OCI-LY3 (cell line): ENCODE measurements around the gene ATF4.
A peak's percentile ranks its signal among the peaks of the same experiment; 100 is the strongest.

Experiments used
- H2AFZ ChIP-seq: fragments of 200-600, 300-600 bp; shearing (Covaris generic); 2 replicates; pipeline ENCODE4 v1.6.0; 2014; ENCODE audit warnings: antibody characterized with exemption, low read depth, low read length
- H3K27ac ChIP-seq: fragments of 200-600, 300-600 bp; sonication (generic); 2 replicates; pipeline ENCODE4 v1.5.1; 2014; ENCODE audit warnings: mild to moderate bottlenecking, low read length, moderate library complexity, mixed read lengths
- H3K27me3 ChIP-seq: fragments of 200-600, 300-600 bp; sonication (generic); 2 replicates; pipeline ENCODE4 v1.6.1; 2014; ENCODE audit warnings: low read depth, low read length, mixed read lengths
- H3K36me3 ChIP-seq: fragments of 200-600, 300-600 bp; sonication (generic); replicated peaks from 2 replicates; pipeline ENCODE3; 2014; ENCODE audit warnings: low read depth, low read length, mixed read lengths
- H3K4me1 ChIP-seq: fragments of 300-600, 200-600 bp; sonication (generic); 2 replicates; pipeline ENCODE4 v1.6.1; 2014; ENCODE audit warnings: low read length, mixed read lengths
- H3K4me2 ChIP-seq: fragments of 200-600, 300-600 bp; sonication (generic); 2 replicates; pipeline ENCODE4 v1.6.1; 2014; ENCODE audit warnings: low read length, mixed read lengths
- H3K4me3 ChIP-seq: fragments of 300-600, 200-600 bp; sonication (generic); 2 replicates; pipeline ENCODE4 v1.5.1; 2014; ENCODE audit warnings: antibody characterized with exemption, mild to moderate bottlenecking, low read length, moderate library complexity
- H3K79me2 ChIP-seq: fragments of 300-600, 200-600 bp; shearing (Covaris generic); 2 replicates; pipeline ENCODE4 v1.6.1; 2014; ENCODE audit warnings: mild to moderate bottlenecking, low read length, mixed read lengths
- H3K9ac ChIP-seq: fragments of 300-600, 200-600 bp; shearing (Covaris generic); 2 replicates; pipeline ENCODE4 v1.6.0; 2014; ENCODE audit warnings: mild to moderate bottlenecking, low read length, moderate library complexity
- H3K9me3 ChIP-seq: fragments of 200-600, 300-600 bp; shearing (Covaris generic); 2 replicates; pipeline ENCODE4 v1.6.1; 2014; ENCODE audit warnings: low read length, mixed read lengths; ENCODE audit not compliant: insufficient read depth
- H4K20me1 ChIP-seq: fragments of 200-600, 300-600 bp; sonication (generic); 2 replicates; pipeline ENCODE4 v1.6.1; 2016; ENCODE audit warnings: low read length, mixed read lengths; ENCODE audit not compliant: insufficient read depth
- EZH2phosphoT487 ChIP-seq: fragments of 200-600 bp; shearing (Covaris generic); IDR thresholded peaks from 2 replicates; pipeline ENCODE4 v1.6.1; 2018; ENCODE audit warnings: antibody characterized with exemption, mixed run types, low read depth
- TF ChIP-seq, protein P1 (sequence below): fragments of 200-600, 300-600 bp; sonication (generic); IDR thresholded peaks from 2 replicates; pipeline ENCODE4 v1.5.1; 2014; ENCODE audit warnings: antibody characterized with exemption, low read length, low read depth

ATF4 gene

DNA sequence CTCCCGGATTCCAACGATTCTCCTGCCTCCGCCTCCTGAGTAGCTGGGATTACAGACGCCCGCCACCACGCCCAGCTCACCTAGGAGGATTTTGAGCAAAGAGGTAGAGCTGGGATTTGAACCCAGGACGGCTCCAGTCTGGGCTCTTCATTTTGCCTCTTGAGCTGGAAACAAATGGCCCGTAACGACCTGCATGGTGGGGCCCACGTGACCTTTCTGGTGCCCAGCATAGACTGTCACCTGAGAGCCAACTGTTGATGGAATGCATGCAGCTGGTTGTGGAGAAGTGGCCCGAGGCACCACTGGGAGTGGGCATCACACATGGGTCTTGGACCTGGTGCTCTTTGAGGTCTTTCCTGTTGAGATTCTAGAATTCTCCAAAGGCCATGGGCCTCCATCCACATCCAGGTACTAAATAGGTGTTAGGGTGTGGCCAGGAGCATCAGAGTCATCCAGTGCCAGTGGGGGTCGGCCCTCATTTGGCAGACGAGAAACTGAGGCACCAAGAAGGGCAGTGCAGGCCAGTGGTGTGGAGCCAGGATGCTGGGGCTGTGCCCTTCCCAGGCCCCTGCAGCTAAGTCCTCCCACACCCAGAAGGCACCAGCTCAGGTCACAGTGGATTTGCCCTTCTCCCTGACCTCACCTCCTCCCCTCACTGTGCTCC is 3.9 kb downstream of the ATF4 start:
- H3K4me1 ChIP-seq, result peaks cover 68% of the 10 kb centered on the region
- H3K4me3 ChIP-seq, result no peak overlapping the region
- TF ChIP-seq, protein P1, sequence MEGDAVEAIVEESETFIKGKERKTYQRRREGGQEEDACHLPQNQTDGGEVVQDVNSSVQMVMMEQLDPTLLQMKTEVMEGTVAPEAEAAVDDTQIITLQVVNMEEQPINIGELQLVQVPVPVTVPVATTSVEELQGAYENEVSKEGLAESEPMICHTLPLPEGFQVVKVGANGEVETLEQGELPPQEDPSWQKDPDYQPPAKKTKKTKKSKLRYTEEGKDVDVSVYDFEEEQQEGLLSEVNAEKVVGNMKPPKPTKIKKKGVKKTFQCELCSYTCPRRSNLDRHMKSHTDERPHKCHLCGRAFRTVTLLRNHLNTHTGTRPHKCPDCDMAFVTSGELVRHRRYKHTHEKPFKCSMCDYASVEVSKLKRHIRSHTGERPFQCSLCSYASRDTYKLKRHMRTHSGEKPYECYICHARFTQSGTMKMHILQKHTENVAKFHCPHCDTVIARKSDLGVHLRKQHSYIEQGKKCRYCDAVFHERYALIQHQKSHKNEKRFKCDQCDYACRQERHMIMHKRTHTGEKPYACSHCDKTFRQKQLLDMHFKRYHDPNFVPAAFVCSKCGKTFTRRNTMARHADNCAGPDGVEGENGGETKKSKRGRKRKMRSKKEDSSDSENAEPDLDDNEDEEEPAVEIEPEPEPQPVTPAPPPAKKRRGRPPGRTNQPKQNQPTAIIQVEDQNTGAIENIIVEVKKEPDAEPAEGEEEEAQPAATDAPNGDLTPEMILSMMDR, result no peak
- no peak for TF ChIP-seq EZH2phosphoT487
- H3K27me3 ChIP-seq, result no peaks in the 10 kb centered on the region
- H3K4me2 ChIP-seq, result no peak overlapping the region
- peaks cover 59% of the 10 kb centered on the region for H3K36me3 ChIP-seq
- peak overlapping the region; percentile 29 for H3K27ac ChIP-seq
- H3K79me2 ChIP-seq, result peaks cover 86% of the 10 kb centered on the region
- H3K9ac ChIP-seq, result no peak overlapping the region
- peaks cover 42% of the 10 kb centered on the region for H4K20me1 ChIP-seq
- H3K9me3 ChIP-seq, result no peaks in the 10 kb centered on the region
- H2AFZ ChIP-seq, result no peak overlapping the region

DNA sequence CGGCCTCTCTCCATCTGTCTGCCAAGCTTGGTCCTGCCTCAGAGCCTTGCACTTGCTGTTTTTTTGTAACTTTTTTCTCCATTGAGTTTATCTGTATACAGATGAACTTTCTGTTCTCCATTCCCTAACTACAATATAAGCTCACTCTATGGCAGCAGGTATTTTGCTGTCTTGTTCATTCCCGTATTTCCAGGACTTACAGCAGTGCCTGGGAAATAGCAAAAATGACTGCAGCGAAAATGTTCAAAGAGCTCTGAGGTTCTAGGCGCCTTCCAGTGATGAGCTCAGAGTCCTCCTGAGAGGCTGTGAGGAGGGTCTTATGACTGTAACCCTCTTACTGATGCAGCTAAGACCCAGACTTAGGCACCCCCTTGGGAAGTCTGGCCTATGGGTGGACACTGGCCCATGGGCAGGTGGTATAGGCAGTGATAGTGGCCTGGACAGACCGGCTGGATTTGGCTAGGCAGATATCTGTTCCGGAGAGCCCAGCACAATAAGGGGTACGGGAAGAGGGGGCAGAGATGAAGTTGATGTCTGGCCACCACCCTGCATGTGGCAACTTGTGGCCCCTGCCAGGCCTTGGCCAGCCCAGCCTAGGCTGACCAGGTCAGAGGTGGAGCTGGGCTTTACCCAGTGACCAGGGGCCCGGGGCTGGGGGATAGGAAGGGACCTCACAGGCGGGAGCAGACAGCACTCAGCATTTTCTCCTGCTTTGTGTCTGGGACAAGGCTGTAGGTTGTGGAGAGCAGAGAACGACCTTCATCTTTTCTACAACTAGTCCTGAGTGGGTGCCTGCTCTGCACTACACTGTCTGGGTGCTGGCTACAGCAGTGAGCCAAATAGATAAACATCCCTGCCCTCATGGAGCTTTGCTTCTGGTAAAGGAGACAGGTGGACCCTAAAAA is 4.6 kb downstream of the ATF4 start:
- Histone ChIP-seq H3K9me3 (no peaks in the 10 kb centered on the region), H4K20me1 (peaks cover 42% of the 10 kb centered on the region), H3K27ac (peak overlapping the region; percentile 29), H3K4me3 (no peak overlapping the region), H2AFZ (no peak overlapping the region), H3K27me3 (no peaks in the 10 kb centered on the region), H3K4me2 (no peak overlapping the region), H3K4me1 (peaks cover 75% of the 10 kb centered on the region), H3K79me2 (peaks cover 88% of the 10 kb centered on the region), H3K9ac (no peak overlapping the region), H3K36me3 (peaks cover 66% of the 10 kb centered on the region)
- no peak for TF ChIP-seq EZH2phosphoT487
- TF ChIP-seq, protein P1, result no peak

DNA sequence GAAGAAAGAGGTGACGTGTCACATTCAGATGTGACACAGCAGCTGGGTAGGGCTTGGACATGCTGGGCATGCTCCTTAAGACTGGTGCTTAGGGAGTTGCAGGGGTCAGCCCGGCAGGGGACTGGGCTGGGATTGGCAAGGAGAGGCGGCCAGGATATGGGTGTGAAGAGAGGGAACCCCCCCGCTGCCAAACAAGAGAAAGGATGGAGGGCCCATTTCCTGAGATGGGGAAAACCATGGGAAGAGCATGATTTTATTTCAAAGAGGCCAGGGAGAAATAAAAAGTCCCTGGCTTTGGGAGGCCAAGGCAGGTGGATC is 5.3 kb downstream of the ATF4 start:
- Histone ChIP-seq H3K4me3 (no peak overlapping the region), H3K4me2 (no peak overlapping the region), H3K9me3 (no peaks in the 10 kb centered on the region), H4K20me1 (peaks cover 42% of the 10 kb centered on the region), H3K4me1 (peaks cover 81% of the 10 kb centered on the region), H2AFZ (no peak overlapping the region), H3K27ac (peak overlapping the region; percentile 24; the same call in 1 of the 2 replicates), H3K79me2 (peaks cover 88% of the 10 kb centered on the region), H3K9ac (no peak overlapping the region), H3K36me3 (peaks cover 70% of the 10 kb centered on the region), H3K27me3 (no peaks in the 10 kb centered on the region)
- TF ChIP-seq, protein P1, result no peak
- TF ChIP-seq EZH2phosphoT487, result no peak

DNA sequence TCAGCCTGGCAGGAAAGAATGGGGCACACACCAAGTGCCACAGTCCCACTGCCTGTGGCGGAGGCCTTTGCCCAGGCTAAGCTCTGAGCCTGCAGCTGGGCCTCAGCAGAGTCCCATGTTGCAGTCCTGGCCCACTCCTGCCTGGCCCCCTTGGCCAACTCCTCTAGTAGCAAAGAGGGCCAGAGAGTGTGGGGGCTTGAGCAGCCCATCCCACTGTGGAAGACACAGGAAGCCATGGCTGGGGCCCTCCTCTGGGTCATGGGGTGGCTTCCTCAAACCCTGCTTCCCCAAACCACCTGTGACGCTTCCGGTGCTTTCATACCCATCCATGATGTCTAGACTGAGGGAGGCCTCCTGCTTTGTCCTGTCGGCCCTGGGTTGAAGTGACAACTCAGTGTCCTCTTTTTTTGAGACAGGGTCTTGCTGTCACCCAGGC is 6.4 kb downstream of the ATF4 start:
- H3K4me1 ChIP-seq, result peaks cover 89% of the 10 kb centered on the region

More for the DNA sequence above, 6.4 kb downstream of the ATF4 start:
- Histone ChIP-seq H3K79me2 (peaks cover 88% of the 10 kb centered on the region), H3K36me3 (peaks cover 67% of the 10 kb centered on the region), H3K9me3 (no peaks in the 10 kb centered on the region), H3K4me2 (0 out of 2 replicates have a peak overlapping the region, but pooled peaks have one; percentile 4), H3K27me3 (no peaks in the 10 kb centered on the region), H3K27ac (peak overlapping the region; percentile 80), H3K4me3 (no peak overlapping the region), H4K20me1 (peaks cover 32% of the 10 kb centered on the region), H2AFZ (no peak overlapping the region), H3K9ac (no peak overlapping the region)
- no peak for TF ChIP-seq EZH2phosphoT487
- TF ChIP-seq, protein P1, result no peak
